Fibroblast of the aortic adventitia (primary cell): ENCODE data around the gene CKAP5. TPM values are rescaled to one million over a fixed set of nuclear protein-coding genes. Genes with fewer than 3 reads are reported as not detected.

Experiments
- DNase-seq: peaks from one replicate; pipeline ENCODE4 v3.0.0-alpha.2; 2010; ENCODE audit warnings: low read depth
- H3K4me3 ChIP-seq: 2 replicates; pipeline ENCODE4 v1.5.1; 2011; ENCODE audit warnings: low read depth, mild to moderate bottlenecking, control low read depth, low read length, moderate library complexity
- CTCF ChIP-seq: IDR thresholded peaks from 2 replicates; pipeline ENCODE4 v1.5.1; 2011; ENCODE audit warnings: mild to moderate bottlenecking, low read length, control low read depth, inconsistent platforms; ENCODE audit not compliant: insufficient read depth
- total RNA-seq: library from RNA; depleted of rRNA; stranded (reverse); fragments of >200 nt; gene quantifications from 2 replicates; pipeline ENCODE4 v1.2.3, GENCODE V29; 2012; ENCODE audit warnings: low replicate concordance

Gene CKAP5
- 79.5 and 83.3 TPM in 2 replicates for total RNA-seq

- TF ChIP-seq CTCF, result no peak
- peak within 1 kb of the TSS; percentile 85 for H3K4me3 ChIP-seq
- peak; percentile 89 for DNase-seq
Observed at GRCh38 chr11:46845740-46846509, at the start of gene CKAP5. CKAP5 (minus strand) TSS chr11:46846280; CDS start chr11:46821231, 25,049 bp downstream.

GRCh38 chr11:46895821-46896220 is 49.7 kb upstream of the CKAP5 start:
- TF ChIP-seq CTCF, result no peak
- no peak overlapping the region for H3K4me3 ChIP-seq
- no peak for DNase-seq

- TF ChIP-seq CTCF, result no peak
- no peak overlapping the region for H3K4me3 ChIP-seq
Observed at GRCh38 chr11:46894961-46895360, 48.9 kb upstream of the CKAP5 start.

GRCh38 chr11:46894506-46894905 is 48.4 kb upstream of the CKAP5 start:
- H3K4me3 ChIP-seq, result no peak overlapping the region
- TF ChIP-seq CTCF, result no peak
- no peak for DNase-seq

More at GRCh38 chr11:46894961-46895360, 48.9 kb upstream of the CKAP5 start:
- DNase-seq, result no peak

GRCh38 chr11:46892838-46893237 is 46.8 kb upstream of the CKAP5 start:
- no peak overlapping the region for H3K4me3 ChIP-seq
- DNase-seq, result no peak
- TF ChIP-seq CTCF, result no peak

- no peak for TF ChIP-seq CTCF
- no peak for DNase-seq
- no peak overlapping the region for H3K4me3 ChIP-seq
Observed at GRCh38 chr11:46892109-46892508, 46.0 kb upstream of the CKAP5 start.
